ENCODE data around the gene SEMA6B. TPM values are rescaled to one million over a fixed set of nuclear protein-coding genes. Genes with fewer than 3 reads are reported as not detected.

Gene SEMA6B
- total and polyA plus RNA-seq, 4 experiments from 2014 or later: 2.4 to 2.7 TPM; not detected in 2

DNA sequence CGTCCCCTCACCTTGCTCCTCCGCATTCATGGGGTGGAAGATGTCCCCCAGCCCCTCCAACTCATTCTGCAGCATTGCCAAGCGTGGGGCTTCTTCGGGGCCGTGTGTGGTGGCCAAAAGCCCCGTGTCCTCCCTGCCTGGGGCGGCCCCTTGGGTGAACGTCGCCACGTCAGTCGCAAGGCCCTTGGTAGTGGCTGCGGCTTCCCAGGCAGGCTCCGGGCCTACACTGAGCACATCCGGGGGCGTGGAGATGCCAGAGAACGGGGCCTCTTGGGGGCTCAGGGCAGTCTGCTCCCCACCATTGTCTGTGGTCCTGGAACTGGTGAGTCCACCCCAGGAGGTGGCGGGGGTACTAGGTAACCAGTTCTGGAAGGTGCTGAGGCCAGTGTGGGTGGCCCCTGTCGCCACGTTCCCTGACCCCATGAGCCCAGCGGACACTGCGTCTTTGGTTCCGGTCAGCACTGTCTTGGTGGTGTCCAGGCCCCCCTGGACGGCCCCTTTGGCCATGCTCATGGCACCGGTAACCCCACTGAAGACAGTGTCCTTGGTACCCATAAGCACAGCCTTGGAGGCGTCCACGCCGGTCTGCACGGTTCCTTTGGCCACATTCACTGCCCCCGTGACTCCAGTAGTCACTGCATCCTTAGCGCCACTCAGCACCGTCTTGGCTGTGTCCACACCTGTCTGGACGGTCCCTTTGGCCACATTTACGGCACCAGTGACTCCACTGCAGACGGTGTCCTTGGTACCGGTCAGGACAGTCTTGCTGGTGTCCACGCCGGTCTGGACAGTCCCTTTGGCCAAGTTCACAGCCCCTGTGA is 48.8 kb downstream of the SEMA6B start:
- Histone ChIP-seq H3K4me3 (ENCODE audit: low read length in 2 of 2) (no peak overlapping the region), H3K9me3 (ENCODE audit: control insufficient read depth in 1 of 2, low read length in 2 of 2) (no peaks in the 10 kb centered on the region), H3K36me3 (ENCODE audit: insufficient read depth, low read length) (no peaks in the 10 kb centered on the region), H3K4me1 (ENCODE audit: insufficient read depth, low read length) (no peaks in the 10 kb centered on the region), H3K27ac (ENCODE audit: low read depth, low read length) (no peak overlapping the region), H3K27me3 (ENCODE audit: insufficient read depth, low read length) (no peaks in the 10 kb centered on the region)
- ChIA-PET CTCF (ENCODE audit: partially characterized antibody) (no interaction called here), POLR2A (ENCODE audit: partially characterized antibody) (no interaction called here)
- Mint-ChIP-seq H3K4me1 (no peaks in the 10 kb centered on the region), H3K27ac (no peak overlapping the region), H3K36me3 (peaks cover 0 to 5% of the 10 kb centered on the region in 2 donors), H3K9me3 (peaks cover 0 to 2% (median 0%) of the 10 kb centered on the region in 8 donors), H3K4me3 (no peak overlapping the region), H3K27me3 (no peaks in the 10 kb centered on the region)
- DNase-seq: no peak
- intact Hi-C loops (cut with micrococcal nuclease): no loop called here

DNA sequence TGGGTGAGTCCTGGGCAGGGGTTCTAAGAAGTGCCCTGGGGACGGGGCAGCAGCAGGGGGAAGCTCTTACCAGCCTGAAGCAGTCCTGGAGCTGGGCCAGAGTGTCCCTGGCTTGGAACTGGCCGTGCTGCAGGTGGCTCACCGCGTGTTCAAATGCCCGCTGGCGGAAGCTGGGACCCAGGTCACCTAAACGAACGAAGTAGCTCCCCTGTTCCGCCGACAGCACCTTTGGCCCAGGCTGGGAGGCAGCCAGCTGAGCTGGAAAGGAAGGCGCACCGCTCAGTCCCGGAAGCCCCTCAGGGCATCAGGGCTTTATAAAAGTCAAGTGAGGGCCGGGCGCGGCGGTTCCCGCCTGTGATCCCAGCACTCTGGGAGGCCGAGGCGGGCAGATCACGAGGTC is 50.8 kb downstream of the SEMA6B start:
- ChIA-PET CTCF (ENCODE audit: partially characterized antibody) (interaction anchor here (1.1 kb wide), 1 partner anchor 18 kb away, joined by 3 read pairs; no protein-coding TSS in a partner anchor), POLR2A (ENCODE audit: partially characterized antibody) (interaction anchor here (1.2 kb wide), 1 partner anchor 17 kb away, joined by 3 read pairs; no protein-coding TSS in a partner anchor)
- H3K4me3 ChIP-seq (ENCODE audit: low read length in 2 of 2): no peak overlapping the region
- no peaks in the 10 kb centered on the region for H3K4me1 Mint-ChIP-seq
- H3K4me1 ChIP-seq (ENCODE audit: insufficient read depth, low read length): no peaks in the 10 kb centered on the region
- H3K36me3 Mint-ChIP-seq: peaks cover 0 to 5% of the 10 kb centered on the region in 2 donors
- DNase-seq: no peak
- H3K27me3 ChIP-seq (ENCODE audit: insufficient read depth, low read length): no peaks in the 10 kb centered on the region
- no peak overlapping the region for H3K27ac ChIP-seq (ENCODE audit: low read depth, low read length)
- H3K4me3 Mint-ChIP-seq: no peak overlapping the region
- no peaks in the 10 kb centered on the region for H3K36me3 ChIP-seq (ENCODE audit: insufficient read depth, low read length)
- peak overlapping the region in 1 of 7 donors; percentile 31 for H3K27ac Mint-ChIP-seq
- no peaks in the 10 kb centered on the region for H3K9me3 ChIP-seq (ENCODE audit: control insufficient read depth in 1 of 2, low read length in 2 of 2)
- H3K27me3 Mint-ChIP-seq: no peaks in the 10 kb centered on the region
- H3K9me3 Mint-ChIP-seq: peaks cover 0 to 2% (median 0%) of the 10 kb centered on the region in 8 donors
- intact Hi-C loops (cut with micrococcal nuclease): no loop called here

DNA sequence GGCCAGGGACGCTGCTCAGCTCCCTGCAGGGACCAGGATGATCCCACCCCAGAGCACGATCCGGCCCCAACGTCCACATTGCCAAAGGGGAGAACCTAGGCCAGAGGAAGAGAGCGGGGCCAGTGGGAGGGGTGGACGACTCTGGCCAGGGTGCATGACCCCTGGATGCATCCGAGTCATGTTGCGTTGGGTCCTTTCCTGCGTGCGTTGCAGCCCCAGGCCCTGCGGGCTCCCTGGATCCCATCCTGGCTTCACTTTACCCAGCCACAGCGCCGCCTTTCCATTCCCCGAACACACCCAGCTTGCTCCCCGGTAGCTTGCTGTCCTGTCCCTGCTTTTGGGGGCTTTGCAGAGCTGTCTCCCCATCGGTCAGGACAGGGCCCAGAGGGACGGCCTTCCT is 51.7 kb downstream of the SEMA6B start:
- Histone ChIP-seq H3K4me1 (ENCODE audit: insufficient read depth, low read length) (no peaks in the 10 kb centered on the region), H3K4me3 (ENCODE audit: low read length in 2 of 2) (no peak overlapping the region), H3K27me3 (ENCODE audit: insufficient read depth, low read length) (no peaks in the 10 kb centered on the region), H3K27ac (ENCODE audit: low read depth, low read length) (no peak overlapping the region), H3K9me3 (ENCODE audit: control insufficient read depth in 1 of 2, low read length in 2 of 2) (no peaks in the 10 kb centered on the region), H3K36me3 (ENCODE audit: insufficient read depth, low read length) (no peaks in the 10 kb centered on the region)
- no peak overlapping the region for H3K4me3 Mint-ChIP-seq
- peaks cover 0 to 2% (median 0%) of the 10 kb centered on the region in 8 donors for H3K9me3 Mint-ChIP-seq
- intact Hi-C loops (cut with micrococcal nuclease): no loop called here
- H3K27ac Mint-ChIP-seq: no peak overlapping the region
- no peak for DNase-seq
- H3K27me3 Mint-ChIP-seq: no peaks in the 10 kb centered on the region
- H3K4me1 Mint-ChIP-seq: no peaks in the 10 kb centered on the region
- ChIA-PET CTCF (ENCODE audit: partially characterized antibody) (no interaction called here), POLR2A (ENCODE audit: partially characterized antibody) (no interaction called here)
- peaks cover 0 to 5% of the 10 kb centered on the region in 2 donors for H3K36me3 Mint-ChIP-seq

DNA sequence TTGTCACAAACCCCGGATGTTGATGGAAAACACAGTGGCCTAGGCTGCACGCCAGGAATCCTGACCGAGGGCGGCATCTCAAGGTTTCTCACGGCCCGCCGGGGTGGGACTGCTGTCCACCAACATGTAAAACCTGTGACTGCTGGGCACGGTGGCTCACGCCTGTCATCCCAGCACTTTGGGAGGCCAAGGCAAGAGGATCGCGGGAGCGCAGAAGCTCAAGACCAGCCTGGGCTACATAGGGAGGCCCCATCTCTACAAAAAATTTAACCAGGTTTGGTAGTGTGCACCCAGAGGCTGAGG is 52.4 kb downstream of the SEMA6B start:
- ChIA-PET CTCF (ENCODE audit: partially characterized antibody) (no interaction called here), POLR2A (ENCODE audit: partially characterized antibody) (no interaction called here)
- H3K27me3 Mint-ChIP-seq: no peaks in the 10 kb centered on the region
- H3K27ac Mint-ChIP-seq: no peak overlapping the region
- peaks cover 0 to 5% of the 10 kb centered on the region in 2 donors for H3K36me3 Mint-ChIP-seq
- no peak overlapping the region for H3K27ac ChIP-seq (ENCODE audit: low read depth, low read length)
- H3K36me3 ChIP-seq (ENCODE audit: insufficient read depth, low read length): no peaks in the 10 kb centered on the region
- H3K4me3 ChIP-seq (ENCODE audit: low read length in 2 of 2): no peak overlapping the region
- no peak for DNase-seq
- no peaks in the 10 kb centered on the region for H3K4me1 ChIP-seq (ENCODE audit: insufficient read depth, low read length)
- H3K4me1 Mint-ChIP-seq: no peaks in the 10 kb centered on the region
- H3K9me3 ChIP-seq (ENCODE audit: control insufficient read depth in 1 of 2, low read length in 2 of 2): no peaks in the 10 kb centered on the region
- H3K27me3 ChIP-seq (ENCODE audit: insufficient read depth, low read length): no peaks in the 10 kb centered on the region
- intact Hi-C loops (cut with micrococcal nuclease): no loop called here
- no peak overlapping the region for H3K4me3 Mint-ChIP-seq
- peaks cover 0 to 2% (median 0%) of the 10 kb centered on the region in 8 donors for H3K9me3 Mint-ChIP-seq

DNA sequence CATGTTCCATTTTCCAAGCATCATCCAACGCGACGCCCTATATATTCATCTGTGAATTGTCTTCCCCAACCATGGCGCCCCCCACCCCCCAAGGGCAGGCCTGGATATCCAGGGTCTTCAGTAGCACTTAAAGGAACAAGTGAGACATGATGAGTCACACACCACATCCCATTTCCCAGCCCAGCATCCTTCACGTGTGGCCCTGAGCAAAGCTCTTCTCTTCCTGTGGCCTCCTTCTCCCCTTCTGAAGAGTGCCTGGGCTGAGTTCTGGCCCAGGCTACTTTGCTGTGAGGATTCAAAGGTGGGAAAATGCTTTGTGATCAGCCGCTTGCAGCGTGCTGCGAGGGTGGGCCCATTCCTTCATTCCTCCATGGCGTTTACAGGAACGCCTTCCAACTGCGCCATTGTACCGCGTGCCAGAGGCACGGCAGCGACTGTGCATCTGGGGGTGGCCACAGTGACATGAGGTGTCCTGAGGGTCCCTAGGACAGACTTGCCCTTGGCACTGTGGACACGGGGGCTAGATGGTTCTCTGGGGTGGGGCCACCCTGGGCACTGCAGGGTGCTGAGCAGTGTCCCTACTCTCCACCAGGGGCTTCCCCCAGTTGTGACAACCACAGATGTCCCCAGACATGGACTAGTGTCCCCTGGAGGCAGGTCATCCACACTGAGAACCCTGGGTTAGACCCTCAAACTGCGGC is 52.9 kb downstream of the SEMA6B start:
- ChIA-PET POLR2A (ENCODE audit: partially characterized antibody) (no interaction called here), CTCF (ENCODE audit: partially characterized antibody) (no interaction called here)
- H3K27me3 Mint-ChIP-seq: no peaks in the 10 kb centered on the region
- H3K9me3 Mint-ChIP-seq: peaks cover 0 to 2% (median 0%) of the 10 kb centered on the region in 8 donors
- no peak overlapping the region for H3K4me3 ChIP-seq (ENCODE audit: low read length in 2 of 2)
- peaks cover 0 to 5% of the 10 kb centered on the region in 2 donors for H3K36me3 Mint-ChIP-seq
- no peak overlapping the region for H3K4me3 Mint-ChIP-seq
- intact Hi-C loops (cut with micrococcal nuclease): no loop called here
- H3K27ac Mint-ChIP-seq: peak overlapping the region in 1 of 7 donors; percentile 19
- no peak for DNase-seq
- H3K9me3 ChIP-seq (ENCODE audit: control insufficient read depth in 1 of 2, low read length in 2 of 2): no peaks in the 10 kb centered on the region
- no peaks in the 10 kb centered on the region for H3K36me3 ChIP-seq (ENCODE audit: insufficient read depth, low read length)
- no peaks in the 10 kb centered on the region for H3K27me3 ChIP-seq (ENCODE audit: insufficient read depth, low read length)
- H3K4me1 Mint-ChIP-seq: no peaks in the 10 kb centered on the region
- no peaks in the 10 kb centered on the region for H3K4me1 ChIP-seq (ENCODE audit: insufficient read depth, low read length)
- no peak overlapping the region for H3K27ac ChIP-seq (ENCODE audit: low read depth, low read length)

DNA sequence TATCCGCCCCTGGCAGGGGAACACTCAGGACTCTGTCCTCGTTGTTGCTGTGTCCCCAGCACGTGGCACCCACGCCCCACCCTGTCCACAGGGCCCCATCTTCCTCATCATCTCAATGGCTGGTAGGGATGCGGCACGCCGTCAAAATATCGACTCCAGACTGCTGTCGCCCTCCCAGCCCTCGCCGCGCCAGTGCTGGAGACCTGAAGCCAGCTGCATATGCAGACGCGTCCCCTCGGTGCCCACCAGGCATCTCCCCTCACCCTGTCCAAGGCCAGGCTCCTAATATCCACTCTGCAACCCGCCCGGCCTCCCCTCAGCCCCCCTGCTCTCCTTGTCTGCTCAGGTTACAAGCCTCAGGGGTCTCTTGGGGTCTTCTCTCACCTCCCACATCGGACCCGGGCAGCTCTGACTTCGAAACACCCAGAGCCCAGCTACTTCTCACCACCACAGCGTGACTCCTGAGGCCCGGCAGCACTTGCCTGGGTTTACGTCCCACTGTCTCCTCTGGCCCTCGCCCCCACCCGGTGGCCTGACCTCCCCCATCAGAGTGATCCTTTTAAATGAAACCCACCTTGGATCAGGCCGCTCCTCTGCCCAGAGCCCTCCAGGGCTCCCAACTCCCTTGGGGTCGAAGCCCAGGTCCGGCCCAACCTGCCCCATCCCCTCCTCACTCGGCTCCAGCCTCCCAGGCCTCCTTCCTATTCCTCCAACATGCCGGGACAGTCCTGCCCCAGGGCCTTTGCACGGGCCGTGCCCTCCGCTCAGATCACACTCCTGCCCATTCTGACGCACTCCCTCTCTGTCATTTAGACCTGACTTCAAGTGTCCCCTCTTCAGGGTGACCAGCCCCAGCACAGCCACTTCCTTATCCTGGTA is 53.7 kb downstream of the SEMA6B start:
- no peaks in the 10 kb centered on the region for H3K4me1 ChIP-seq (ENCODE audit: insufficient read depth, low read length)
- H3K4me3 ChIP-seq (ENCODE audit: low read length in 2 of 2): no peak overlapping the region
- intact Hi-C loops (cut with micrococcal nuclease): no loop called here
- H3K9me3 Mint-ChIP-seq: peaks cover 0 to 2% (median 0%) of the 10 kb centered on the region in 8 donors
- ChIA-PET CTCF (ENCODE audit: partially characterized antibody) (no interaction called here), POLR2A (ENCODE audit: partially characterized antibody) (no interaction called here)
- no peaks in the 10 kb centered on the region for H3K36me3 ChIP-seq (ENCODE audit: insufficient read depth, low read length)
- H3K9me3 ChIP-seq (ENCODE audit: control insufficient read depth in 1 of 2, low read length in 2 of 2): no peaks in the 10 kb centered on the region
- no peak for DNase-seq
- H3K4me3 Mint-ChIP-seq: no peak overlapping the region
- no peaks in the 10 kb centered on the region for H3K4me1 Mint-ChIP-seq
- no peaks in the 10 kb centered on the region for H3K27me3 Mint-ChIP-seq
- H3K27ac ChIP-seq (ENCODE audit: low read depth, low read length): no peak overlapping the region
- peaks cover 2 to 6% of the 10 kb centered on the region in 2 donors for H3K36me3 Mint-ChIP-seq
- no peaks in the 10 kb centered on the region for H3K27me3 ChIP-seq (ENCODE audit: insufficient read depth, low read length)
- H3K27ac Mint-ChIP-seq: peak overlapping the region in 1 of 7 donors; percentile 47
